ENCODE data around the gene ZPR1.
"Not testable (repeated sequence)": the region's sequence is repeated elsewhere in the genome, so short reads cannot be mapped to it uniquely, and the experiment has no call there.

The ZPR1 gene

GRCh38 chr11:116787786-116788486 is at the start of gene ZPR1:
ZPR1 (minus strand) TSS chr11:116788023; CDS start chr11:116787990, 33 bp downstream.
- DNase-seq = peak; percentile 51

GRCh38 chr11:116836632-116836991 is 48.8 kb upstream of the ZPR1 start:
- DNase-seq = no peak

GRCh38 chr11:116835791-116836631 is 48.2 kb upstream of the ZPR1 start:
- DNase-seq = peak; percentile 39

- no peak for DNase-seq
Measured at GRCh38 chr11:116835042-116835772, 47.4 kb upstream of the ZPR1 start.

GRCh38 chr11:116834535-116835041 is 46.8 kb upstream of the ZPR1 start:
- not testable (repeated sequence) for DNase-seq

GRCh38 chr11:116833816-116834534 is 46.2 kb upstream of the ZPR1 start:
- DNase-seq = no peak

- no peak for DNase-seq
Measured at GRCh38 chr11:116833491-116833815, 45.6 kb upstream of the ZPR1 start.

GRCh38 chr11:116832350-116833290 is 44.8 kb upstream of the ZPR1 start:
- no peak for DNase-seq

GRCh38 chr11:116831790-116832349 is 44.0 kb upstream of the ZPR1 start:
- no peak for DNase-seq

- DNase-seq = no peak
Measured at GRCh38 chr11:116830184-116830912, 42.5 kb upstream of the ZPR1 start.

- no peak for DNase-seq
Measured at GRCh38 chr11:116829525-116830183, 41.8 kb upstream of the ZPR1 start, which contains the start of gene APOC3. APOC3 (plus strand) TSS chr11:116829907; CDS start chr11:116830583, 676 bp downstream.

GRCh38 chr11:116828632-116829524 is 41.1 kb upstream of the ZPR1 start:
- DNase-seq = no peak

- no peak for DNase-seq
Measured at GRCh38 chr11:116827461-116827860, 39.6 kb upstream of the ZPR1 start.

GRCh38 chr11:116826751-116827431 is 39.1 kb upstream of the ZPR1 start:
- no peak for DNase-seq

- DNase-seq = no peak
Measured at GRCh38 chr11:116825854-116826750, 38.3 kb upstream of the ZPR1 start.

GRCh38 chr11:116825434-116825833 is 37.6 kb upstream of the ZPR1 start:
- no peak for DNase-seq

All from T1000 (cell line).